Calu3 (cell line): ENCODE measurements around the gene CBL. TPM values are rescaled to one million over a fixed set of nuclear protein-coding genes. Genes with fewer than 3 reads are reported as not detected.

Experiments
- BruUV-seq: library from RNA; stranded (reverse); fragments of 400-500 nt; replicated peaks from 2 replicates; lab custom pipeline; 2021; lab: Mats Ljungman, UMichigan
- CTCF ChIA-PET: fragments of 300-600 bp; sonication (Branson Sonifier 250); formaldehyde crosslinking; loops from one replicate; lab custom pipeline; 2022; ENCODE audit warnings: antibody characterized with exemption; lab: Charles Lee
- DNase-seq: peaks from one replicate; pipeline ENCODE4 v3.0.0; 2022
- H3K27ac Mint-ChIP-seq: one replicate; pipeline ENCODE4 v1.8.0; 2022; ENCODE audit warnings: mixed read lengths; ENCODE audit not compliant: unreplicated experiment
- H3K27me3 Mint-ChIP-seq: one replicate; pipeline ENCODE4 v1.8.0; 2022; ENCODE audit warnings: mixed read lengths; ENCODE audit not compliant: unreplicated experiment
- H3K36me3 Mint-ChIP-seq: one replicate; pipeline ENCODE4 v1.8.0; 2022; ENCODE audit warnings: mild to moderate bottlenecking, moderate library complexity, mixed read lengths; ENCODE audit not compliant: insufficient read depth, unreplicated experiment
- H3K4me1 Mint-ChIP-seq: one replicate; pipeline ENCODE4 v1.8.0; 2022; ENCODE audit warnings: mild to moderate bottlenecking, low read depth, mixed read lengths; ENCODE audit not compliant: unreplicated experiment
- H3K4me3 Mint-ChIP-seq: one replicate; pipeline ENCODE4 v1.8.0; 2022; ENCODE audit warnings: mild to moderate bottlenecking, low read depth, moderate library complexity, mixed read lengths; ENCODE audit not compliant: unreplicated experiment
- H3K9me3 Mint-ChIP-seq: one replicate; pipeline ENCODE4 v1.8.0; 2022; ENCODE audit warnings: low read depth, mixed read lengths; ENCODE audit not compliant: unreplicated experiment
- intact Hi-C: fragments of 100-400 bp; cut with micrococcal nuclease; formaldehyde crosslinking; loops from one replicate; pipeline ENCODE4 v1.10.0; 2022; ENCODE audit not compliant: unreplicated experiment
- total RNA-seq: library from RNA; stranded (reverse); gene quantifications from 2 replicates; pipeline ENCODE4 v1.2.3, GENCODE V29; 2022
- TF ChIP-seq, protein P1 (sequence below): fragments of 200-600 bp; IDR thresholded peaks from one replicate; pipeline ENCODE4 v1.8.0; 2022; ENCODE audit warnings: antibody characterized with exemption; ENCODE audit not compliant: unreplicated experiment

CBL gene
- total RNA-seq, 1 experiment from 2014 or later = 15.9 TPM

DNA sequence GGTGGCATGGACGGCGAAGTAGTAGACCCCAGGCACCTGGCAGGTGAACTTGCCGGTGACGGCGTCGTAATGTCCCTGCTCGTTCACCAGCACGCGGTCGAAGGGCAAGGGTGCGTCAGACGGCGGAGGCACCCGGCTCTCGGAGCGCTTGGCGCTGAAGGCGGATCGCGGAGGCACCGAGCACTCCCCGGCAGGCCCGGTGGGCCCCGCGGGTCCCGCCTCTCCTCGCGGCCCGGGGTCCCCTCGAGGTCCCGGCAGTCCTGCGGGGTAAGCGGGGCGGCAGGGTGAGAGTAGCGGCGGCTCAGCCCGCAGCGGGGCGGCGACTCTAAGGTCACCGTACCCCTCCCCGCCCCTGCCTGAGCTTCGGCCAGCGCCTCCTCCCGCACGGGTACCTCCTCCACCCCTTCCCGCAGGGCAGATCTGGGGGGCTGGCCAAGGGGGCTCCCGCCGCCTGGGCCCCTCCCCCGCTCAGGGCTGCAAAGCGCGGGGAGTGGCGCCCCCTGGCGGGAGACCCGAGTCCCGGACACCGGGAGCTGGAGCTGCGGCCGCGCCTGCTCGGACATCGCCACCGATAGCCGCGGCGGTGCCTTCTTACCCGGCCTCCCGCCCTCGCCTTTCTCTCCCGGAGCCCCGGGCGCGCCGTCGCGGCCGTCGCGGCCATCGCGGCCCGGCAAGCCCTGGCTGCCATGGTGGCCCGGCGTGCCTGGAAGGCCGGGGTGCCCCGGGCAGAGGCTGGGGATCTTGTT, 133.6 kb downstream of the CBL start:
- peaks cover 8% of the 10 kb centered on the region for H3K4me1 Mint-ChIP-seq
- H3K4me3 Mint-ChIP-seq = peak overlapping the region; percentile 54
- CTCF ChIA-PET = interaction anchor here (0.6 to 2.7 kb wide), 7 partner anchors 24 to 272 kb away, joined by 3 to 9 read pairs (median 3); partner anchors contain the start of gene VPS11
- peaks cover 25% of the 10 kb centered on the region for H3K36me3 Mint-ChIP-seq
- DNase-seq = peak; percentile 71
- no peaks in the 10 kb centered on the region for H3K9me3 Mint-ChIP-seq
- intact Hi-C loops = no loop called here
- BruUV-seq = no TSS peak
- peaks cover 41% of the 10 kb centered on the region for H3K27me3 Mint-ChIP-seq
- no peak overlapping the region for H3K27ac Mint-ChIP-seq
- TF ChIP-seq, protein P1, sequence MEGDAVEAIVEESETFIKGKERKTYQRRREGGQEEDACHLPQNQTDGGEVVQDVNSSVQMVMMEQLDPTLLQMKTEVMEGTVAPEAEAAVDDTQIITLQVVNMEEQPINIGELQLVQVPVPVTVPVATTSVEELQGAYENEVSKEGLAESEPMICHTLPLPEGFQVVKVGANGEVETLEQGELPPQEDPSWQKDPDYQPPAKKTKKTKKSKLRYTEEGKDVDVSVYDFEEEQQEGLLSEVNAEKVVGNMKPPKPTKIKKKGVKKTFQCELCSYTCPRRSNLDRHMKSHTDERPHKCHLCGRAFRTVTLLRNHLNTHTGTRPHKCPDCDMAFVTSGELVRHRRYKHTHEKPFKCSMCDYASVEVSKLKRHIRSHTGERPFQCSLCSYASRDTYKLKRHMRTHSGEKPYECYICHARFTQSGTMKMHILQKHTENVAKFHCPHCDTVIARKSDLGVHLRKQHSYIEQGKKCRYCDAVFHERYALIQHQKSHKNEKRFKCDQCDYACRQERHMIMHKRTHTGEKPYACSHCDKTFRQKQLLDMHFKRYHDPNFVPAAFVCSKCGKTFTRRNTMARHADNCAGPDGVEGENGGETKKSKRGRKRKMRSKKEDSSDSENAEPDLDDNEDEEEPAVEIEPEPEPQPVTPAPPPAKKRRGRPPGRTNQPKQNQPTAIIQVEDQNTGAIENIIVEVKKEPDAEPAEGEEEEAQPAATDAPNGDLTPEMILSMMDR = peak; percentile 84

DNA sequence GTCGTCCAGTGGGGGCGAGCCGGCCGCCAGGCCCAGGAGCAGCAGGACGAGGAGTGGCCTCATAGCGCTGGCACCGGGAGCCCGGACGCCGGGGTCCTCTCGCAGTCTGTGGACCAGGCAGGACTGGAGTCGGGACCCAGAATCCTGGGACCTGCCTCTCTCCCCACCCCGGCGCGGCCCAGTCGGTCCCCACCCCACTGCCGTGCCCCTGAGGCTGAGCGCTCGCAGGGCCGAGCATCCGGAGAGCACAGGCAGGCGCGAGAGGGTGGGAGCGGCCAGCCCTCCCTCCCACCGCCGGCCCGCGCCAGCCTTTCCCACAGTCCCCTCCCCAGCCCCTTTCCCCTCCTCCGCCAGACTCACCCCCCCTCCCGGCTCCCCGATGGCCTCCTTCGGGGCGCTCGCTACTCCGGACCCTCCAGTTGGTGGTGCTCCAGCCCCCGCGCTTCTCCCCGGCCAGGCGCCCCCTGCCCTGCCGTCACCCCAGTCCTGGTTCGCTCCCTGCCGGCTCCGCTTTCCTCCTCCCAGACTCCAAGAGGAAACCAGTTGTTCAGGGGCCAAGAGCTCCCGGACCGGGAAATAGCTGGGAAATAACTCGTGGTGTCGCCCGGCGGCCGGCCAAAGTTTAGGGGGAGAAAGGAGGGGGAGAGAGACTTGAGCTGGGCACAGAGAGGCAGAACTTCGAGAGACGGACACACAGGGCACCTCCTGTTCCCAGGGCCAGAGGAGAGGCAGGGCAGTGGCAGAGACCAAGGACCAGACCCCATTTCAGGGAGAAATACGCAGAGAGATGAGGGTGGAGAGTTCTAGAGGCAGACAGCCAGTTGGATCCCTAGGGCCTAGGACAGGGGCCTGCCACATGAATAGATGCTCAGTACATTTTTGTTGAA, 134.4 kb downstream of the CBL start, which contains the start of gene C1QTNF5:
TSS of gene C1QTNF5 (minus strand) at position 549 of the 887 bp plus-strand sequence. CDS start at position 63, 486 bp downstream.
- Mint-ChIP-seq H3K4me1 (peaks cover 8% of the 10 kb centered on the region), H3K27me3 (peaks cover 50% of the 10 kb centered on the region), H3K9me3 (no peaks in the 10 kb centered on the region), H3K36me3 (peaks cover 19% of the 10 kb centered on the region), H3K27ac (no peak within 1 kb of the TSS), H3K4me3 (peak within 1 kb of the TSS; percentile 54)
- CTCF ChIA-PET = interaction anchor here (0.6 to 2.7 kb wide), 8 partner anchors 25 to 732 kb away, joined by 3 to 11 read pairs (median 4); partner anchors contain the start of gene VPS11
- no peak for DNase-seq
- BruUV-seq = no TSS peak
- TF ChIP-seq, protein P1 = no peak
- intact Hi-C loops = no loop called here

DNA sequence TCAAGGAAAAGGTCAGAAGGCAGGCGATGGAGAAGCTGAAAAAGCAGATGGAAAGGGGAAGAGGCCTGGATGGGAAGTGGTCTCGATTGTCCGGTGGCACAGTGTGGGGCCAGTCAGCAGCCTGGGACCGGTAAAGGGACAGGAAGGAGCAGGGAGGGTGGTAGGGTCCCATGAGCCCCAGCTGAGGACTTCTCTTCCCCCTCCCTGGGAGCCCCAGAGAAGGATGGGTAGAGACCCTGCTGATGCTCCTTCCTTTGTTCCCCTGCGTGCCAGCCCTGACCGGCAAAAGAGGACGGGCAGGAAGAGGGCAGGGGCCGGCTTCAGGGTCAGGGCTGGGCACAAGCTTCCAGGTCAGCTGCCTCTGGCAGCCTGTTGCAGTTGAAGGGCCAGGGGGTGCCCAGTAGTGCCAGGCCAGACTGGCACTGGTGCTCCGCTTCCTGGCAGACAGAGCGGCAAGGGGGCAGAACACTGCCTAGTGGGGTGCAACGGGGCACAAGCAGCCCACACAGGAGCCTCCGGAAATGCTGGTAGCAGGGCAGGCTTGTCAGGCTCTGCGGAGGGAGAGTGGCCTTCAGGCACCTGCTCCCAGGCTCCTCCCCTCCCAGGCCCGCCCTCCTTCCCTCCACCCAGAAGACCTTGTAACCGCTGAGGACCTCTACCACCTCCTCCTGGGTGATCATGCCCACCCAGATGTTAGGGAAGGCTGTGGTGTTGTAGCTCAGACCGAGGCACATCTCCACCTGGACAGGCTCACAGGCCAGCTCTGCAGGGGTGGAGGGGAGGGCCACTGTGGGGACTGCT, 135.3 kb downstream of the CBL start:
- H3K27me3 Mint-ChIP-seq = peaks cover 58% of the 10 kb centered on the region
- no TSS peak for BruUV-seq
- peak overlapping the region; percentile 54 for H3K4me3 Mint-ChIP-seq

More for the DNA sequence above, 135.3 kb downstream of the CBL start:
- DNase-seq = no peak
- Mint-ChIP-seq H3K36me3 (peaks cover 12% of the 10 kb centered on the region), H3K27ac (no peak overlapping the region), H3K9me3 (no peaks in the 10 kb centered on the region), H3K4me1 (peaks cover 8% of the 10 kb centered on the region)
- intact Hi-C loops = no loop called here
- CTCF ChIA-PET = interaction anchor here (0.7 kb wide), 1 partner anchor 733 kb away, joined by 11 read pairs; no protein-coding TSS in a partner anchor
- TF ChIP-seq, protein P1 = no peak
